Cerebellar nuclear complex (tissue), 1 donor: ENCODE data around the gene GLIS2.

Experiments
- DNase-seq, 2 experiments: peaks; one replicate each; lab custom pipeline; 2025; lab: John Stamatoyannopoulos, UW

The GLIS2 gene

DNA sequence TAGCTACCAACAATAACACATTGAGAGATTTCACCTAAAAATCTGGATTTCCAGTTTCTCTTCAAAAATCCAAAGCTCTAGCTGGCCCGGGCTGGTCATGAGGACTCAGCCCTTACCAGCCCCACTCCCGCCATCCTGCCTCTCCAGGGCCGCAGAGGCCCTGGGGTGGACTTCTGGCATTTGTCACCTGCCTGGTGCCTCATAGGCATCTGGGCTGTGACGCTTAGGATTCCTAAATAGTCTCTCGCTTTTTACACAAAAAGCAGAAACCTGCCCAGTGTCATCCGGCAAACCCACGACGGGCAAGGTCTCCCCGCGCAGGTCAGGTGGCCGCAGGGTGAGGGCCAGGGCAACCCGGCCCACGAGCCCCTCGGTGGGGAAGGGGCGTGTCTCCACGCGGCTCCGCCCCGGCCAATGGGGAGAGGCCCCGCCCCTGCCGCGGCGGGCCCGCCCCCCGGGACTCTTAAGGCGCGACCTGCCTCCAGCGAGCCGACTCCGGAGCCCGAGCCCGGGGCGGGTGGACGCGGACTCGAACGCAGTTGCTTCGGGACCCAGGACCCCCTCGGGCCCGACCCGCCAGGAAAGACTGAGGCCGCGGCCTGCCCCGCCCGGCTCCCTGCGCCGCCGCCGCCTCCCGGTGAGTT is 55.6 kb downstream of the GLIS2 start, which contains the start of gene VASN:
Gene VASN, plus strand, starts transcription at position 492 of the 644 bp plus-strand sequence. CDS start 9,030 bp downstream, outside the sequence.
- DNase-seq: no peak

DNA sequence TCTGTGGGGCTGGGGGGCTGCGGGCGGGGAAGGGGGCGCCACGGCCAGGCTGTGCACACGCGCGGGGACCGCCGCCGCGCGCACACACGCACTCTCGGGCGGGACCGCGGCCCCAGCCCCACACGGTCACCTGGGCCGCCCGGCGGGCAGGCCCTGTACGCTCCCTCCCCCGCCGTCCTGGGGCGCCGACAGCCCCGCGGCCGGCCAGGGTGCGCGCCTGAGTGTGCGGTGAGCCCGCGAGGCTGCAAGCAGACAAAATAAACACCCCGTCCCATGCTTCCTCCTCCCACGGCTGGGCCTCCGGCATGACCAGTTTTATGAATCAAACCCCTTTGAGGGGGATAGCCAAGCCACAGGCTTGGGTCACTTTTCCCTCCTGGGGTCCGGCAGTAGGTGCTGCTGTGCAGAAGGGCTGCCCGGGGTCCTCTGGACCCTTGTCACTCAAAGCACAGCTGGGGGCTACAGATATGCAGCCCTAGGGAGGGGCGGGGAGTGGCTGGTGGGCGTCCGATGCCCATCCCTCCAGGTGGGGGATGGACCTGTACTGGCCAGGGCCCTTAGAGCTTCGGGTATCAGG is 56.2 kb downstream of the GLIS2 start:
- no peak for DNase-seq

DNA sequence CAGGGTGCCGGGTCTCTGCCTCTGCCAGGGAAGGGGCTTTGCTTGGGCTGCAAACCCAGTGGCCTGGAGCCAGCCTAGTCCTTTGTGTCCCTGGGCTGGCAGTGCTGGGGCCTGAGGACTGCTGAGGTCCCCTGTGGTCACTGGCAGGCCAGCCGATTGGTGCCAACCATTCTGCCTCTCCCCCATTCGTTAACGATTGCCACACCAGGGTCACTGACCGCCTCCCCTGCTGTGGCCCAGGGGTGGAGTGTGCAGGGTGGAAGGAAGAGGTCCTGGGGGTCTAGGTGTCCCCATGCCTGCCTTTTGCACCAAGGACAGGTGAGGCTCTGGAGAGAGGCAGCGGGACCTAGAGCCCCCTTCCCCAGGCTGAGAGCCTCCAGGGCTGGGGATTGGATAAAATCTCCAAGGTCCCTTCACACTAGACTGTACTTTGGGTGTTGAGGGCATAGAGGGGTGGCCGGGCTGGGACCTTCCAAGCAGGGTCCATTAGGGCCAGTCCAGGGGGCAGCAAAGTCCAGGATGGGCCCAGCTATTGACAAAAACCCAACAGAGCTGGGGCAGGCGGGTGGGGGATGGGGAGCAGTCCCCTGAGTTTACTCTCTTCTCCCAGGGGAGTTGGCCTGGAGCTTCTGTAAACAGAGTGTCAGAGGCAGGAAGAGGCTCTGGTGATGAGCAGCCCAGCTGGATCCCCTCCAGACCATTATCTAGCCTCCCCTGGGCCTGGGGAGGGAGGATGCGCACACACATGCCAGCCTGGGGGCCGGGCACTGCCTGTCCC is 56.9 kb downstream of the GLIS2 start:
- DNase-seq: no peak

DNA sequence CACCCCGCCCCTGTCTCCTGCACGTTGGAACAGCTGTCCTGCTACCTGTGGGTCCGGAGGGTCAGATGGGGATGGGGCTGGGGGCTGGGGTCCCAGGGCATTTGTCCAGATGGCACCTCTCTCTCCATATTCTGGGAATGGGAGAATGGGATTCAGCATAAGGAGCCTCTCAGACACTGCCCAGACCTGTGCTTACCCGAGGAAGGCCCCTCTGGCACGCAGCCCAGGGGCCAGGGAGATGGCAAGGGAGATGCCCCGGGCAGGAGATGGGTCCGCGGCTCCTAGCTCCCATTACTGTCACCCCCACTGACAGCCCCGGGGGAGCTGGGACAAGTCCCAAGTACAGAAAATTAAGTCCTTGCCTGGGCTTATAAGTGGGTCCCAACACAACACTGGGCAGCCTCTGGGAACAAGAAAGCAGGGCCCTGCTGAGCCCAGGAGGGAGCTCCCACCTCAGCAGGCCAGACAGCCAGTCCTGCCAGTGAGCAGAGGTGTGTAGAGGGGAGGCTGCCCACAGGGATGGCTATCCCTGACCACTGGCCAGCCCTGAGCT is 57.6 kb downstream of the GLIS2 start:
- no peak for DNase-seq

DNA sequence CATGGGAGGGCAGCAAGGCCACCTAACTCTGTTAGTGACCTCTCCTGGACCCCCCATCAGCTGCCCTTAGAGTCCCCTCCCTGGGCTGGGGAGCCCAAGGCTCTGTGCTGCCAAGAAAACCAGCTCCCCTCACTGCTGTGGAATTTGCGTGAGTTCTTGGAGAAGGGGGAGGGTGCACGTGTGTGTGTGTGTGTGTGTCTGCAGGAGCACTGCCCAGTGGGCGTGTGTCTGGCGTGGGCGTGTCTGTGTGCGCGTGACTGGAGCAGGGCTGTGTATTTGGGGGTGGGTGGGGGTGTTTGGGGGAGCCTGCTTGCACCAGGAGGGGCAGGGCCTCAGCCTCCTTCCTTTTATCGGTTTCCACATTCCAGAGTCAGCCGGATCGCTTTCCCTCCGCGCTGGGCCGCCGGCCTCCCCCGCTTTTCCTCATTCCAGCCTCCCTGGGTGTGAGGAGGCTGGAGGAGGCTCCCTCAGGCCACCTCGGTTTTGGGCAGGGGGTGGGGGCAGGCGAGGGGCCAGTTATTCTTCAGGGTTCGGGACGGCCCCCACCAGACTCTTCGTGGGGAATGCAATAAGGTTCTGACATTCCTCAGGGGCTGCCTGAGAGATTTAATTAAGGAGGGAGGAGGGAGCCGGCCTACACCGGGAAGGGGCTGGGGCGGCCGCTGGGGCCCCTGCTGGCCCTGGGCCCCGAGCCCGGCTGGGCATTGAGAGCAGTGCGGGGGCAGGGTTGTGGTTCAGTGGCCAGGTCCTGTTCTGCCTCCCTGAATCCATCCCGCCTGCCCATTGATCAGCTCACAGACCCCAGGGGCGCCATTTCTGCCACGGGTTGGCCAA is 58.3 kb downstream of the GLIS2 start:
- no peak for DNase-seq

DNA sequence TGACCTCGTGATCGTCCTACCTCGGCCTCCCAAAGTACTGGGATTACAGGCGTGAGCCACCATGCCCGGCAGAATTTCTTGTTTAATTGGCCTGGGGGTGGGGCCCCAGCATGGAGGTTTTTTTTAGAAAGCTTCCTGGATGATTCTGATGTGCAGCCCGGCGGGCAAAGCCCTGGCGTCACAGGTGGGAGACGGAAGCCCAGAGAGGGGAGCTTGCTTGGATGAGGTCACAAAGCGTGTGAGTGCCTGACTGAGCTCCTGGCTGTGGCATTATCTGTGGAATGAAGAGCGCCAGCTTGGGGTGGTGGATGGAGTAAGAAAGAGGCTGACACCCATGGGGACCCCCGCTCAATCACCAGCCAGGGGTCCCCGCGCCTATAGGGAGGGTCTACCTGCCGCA is 59.9 kb downstream of the GLIS2 start:
- DNase-seq: no peak

DNA sequence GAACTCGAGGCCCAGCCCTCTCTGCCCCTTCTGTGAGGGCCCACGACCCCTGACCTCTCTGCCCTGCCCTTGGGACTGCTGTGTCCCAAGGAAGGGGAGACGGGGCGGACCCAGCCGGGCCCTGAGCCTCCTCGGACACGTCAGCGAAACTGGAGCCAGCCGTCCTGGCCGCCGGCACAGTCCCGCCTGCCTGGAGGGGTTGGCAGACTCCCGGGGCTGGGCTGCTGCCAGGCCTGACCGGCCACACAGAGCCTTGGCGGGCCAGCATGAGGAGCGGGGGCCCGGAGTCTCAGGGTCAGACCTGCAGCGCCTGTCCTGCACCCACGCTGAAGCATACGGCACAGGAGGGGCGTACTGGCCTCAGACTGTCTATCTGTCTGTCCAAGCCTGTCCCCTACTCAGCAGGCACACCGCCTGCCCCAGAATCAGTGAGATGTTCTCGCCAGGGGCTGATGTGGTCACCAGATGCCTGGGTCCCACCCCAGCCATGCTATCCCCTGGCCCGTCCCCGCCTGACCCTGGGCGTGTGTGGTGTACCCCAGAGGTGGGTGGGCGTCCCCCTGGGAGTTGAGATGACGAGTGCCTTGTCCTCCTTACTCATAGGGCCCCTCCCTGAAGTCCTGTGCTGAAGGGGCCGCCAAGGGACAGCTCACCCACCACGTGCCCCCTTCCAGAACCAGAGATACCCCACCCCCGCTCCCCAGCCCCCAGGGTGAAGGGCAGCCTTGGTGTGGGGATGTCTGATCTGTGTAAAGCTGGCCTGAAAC is 60.4 kb downstream of the GLIS2 start:
- peak; percentile 12 to 34 for DNase-seq

DNA sequence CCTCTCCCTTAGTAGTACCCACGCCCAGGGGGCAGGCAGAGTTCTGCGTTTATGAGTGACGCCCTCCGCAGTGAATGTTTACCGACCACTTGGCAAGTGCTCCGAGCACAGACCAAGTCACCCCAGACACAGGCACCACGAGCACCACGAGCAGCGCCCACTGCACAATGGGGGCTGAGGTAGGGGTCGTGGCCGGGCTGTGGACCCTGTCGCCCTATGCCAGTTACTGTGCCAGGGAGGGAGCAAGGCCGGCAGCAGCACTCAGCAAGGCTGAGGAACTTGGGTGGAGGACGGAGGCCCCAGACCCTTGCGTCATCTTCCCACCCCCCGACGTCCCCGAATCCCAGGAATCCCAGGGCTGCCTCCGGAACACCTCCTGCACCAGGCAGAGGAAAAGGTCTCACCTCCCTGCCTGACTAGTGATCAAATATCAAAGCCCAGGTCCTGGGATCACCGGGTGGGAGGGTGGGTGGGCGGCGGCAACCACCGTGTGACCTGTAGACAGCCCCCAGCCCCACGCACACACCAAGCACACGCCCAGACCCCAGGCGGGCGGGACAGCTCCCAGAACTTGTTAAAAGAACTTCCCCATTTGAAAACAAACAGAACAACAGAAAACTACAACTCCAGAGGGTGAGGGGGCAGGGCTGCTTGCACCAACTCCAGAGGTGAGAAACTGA is 61.2 kb downstream of the GLIS2 start:
- no peak for DNase-seq

DNA sequence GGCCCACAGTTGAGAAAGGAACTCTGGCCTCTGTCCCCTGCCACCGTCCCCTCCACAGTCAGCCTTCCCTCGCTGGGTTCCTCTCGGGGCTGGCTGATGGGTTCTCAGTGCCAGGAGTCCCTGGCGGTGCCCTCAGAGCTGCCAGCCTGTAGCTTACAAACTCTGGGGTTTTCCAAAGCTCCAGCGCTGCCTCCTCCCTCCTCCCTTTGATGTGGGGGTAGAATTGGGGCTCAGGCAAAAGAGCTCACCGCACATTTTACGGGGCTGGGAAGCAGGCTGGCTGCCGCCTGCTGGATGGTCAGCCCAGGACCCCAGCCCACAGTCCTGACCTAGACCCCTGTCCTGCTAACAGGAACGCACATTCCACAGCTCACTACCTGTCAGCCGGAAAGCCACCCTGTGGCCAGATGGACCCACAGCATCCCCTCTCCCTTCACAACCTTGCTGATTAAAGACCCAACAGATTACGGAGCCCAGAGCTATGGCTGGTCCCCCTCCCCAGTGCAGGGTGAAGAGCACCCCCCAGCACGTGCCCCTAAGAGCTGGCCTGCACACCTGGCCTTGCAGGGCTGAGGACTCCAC is 61.8 kb downstream of the GLIS2 start:
- DNase-seq: no peak

DNA sequence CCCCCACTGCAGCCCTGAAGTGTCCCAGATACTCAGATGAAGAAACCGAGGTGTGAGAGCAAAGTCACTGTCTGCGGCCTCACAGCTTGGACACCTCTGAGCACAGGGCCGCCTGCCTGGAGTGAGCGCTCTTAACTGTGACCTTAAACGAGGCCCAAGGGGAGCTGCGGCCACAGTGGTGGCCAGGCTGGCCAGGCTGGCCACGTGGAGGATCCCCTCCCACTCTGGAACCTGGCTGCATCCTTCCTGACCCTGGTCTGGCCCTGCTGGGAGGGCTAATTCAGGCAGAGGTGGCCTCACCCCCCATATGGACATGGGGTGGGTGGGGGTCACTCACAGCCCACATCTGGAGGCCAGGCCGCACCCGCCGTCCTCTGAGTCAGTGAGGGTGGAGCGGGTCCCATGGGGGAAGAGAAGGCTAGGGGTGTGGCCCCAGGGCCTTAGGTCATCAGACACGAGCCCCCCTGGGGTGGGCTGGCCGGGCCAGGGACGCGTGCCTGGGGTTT is 62.3 kb downstream of the GLIS2 start:
- DNase-seq: no peak

DNA sequence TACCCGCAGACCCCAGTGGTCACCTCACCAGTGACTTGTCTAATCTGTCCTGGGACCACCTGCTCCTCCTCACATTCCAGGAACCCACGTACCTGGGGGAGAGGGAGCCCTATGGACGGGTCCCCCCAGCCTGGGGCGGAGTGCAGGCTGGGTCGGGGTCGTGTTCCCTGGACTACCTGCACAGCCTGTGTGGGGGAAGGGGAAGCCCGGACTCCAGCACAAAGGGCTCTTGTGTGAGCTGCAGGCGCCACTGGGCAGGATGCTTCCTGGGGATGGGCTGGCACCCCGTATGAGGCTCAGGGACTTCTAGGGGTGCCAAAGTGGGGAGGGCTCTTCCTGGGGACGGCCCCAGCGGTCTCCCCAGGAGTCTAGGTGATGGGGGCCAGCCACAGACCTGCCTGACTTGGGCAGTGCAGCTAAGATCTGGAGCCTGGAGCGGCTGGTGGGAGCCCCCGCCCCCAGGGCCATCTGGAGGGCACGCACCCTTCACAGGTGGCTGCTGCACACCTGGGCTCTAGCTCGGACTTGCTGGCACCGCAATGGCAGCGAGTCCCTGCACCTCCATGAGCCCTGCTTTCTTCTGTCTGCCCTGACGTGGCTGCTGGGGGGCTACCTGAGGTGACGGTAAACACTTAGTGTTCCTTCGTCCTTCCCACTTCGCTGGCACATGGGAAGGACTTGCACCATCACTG is 63.3 kb downstream of the GLIS2 start:
- DNase-seq: no peak

DNA sequence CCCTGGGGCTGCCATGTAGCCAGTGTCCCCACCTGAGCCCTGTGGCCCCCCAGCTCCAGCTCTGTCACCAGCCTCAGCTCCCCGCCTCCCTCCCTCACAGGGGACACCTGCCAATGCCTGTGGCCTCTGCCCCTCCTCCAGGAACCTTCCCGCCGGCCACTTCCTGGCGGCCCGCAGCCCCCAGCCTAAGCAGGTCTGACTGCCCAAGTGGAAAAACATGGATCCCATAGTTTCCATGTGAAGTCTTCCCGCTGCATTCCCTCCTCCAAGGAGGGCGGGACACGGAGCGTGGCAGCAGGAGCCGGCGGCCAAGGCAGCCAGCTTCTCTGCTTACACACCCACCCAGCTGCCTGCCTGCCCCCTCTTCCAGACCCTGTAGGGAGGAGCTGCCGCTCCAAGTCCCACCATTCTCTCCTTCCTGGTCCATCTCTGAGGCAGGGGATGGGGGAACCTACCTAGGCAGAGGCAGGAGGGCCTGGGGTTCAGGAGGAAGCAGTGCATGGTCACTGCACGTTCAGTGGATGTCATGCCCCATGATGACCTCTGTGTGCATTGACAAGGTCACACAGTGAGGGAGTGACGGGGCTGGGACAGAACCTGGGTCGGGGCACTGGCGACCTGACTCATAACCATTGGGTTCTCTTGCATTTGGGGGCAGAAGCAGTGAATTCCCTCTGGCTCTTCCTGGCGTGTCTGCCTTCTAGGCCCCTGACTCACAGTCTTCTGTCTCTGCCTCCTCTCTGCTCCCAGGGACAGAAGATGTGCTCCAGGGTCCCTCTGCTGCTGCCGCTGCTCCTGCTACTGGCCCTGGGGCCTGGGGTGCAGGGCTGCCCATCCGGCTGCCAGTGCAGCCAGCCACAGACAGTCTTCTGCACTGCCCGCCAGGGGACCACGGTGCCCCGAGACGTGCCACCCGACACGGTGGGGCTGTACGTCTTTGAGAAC is 64.5 kb downstream of the GLIS2 start:
- no peak for DNase-seq

DNA sequence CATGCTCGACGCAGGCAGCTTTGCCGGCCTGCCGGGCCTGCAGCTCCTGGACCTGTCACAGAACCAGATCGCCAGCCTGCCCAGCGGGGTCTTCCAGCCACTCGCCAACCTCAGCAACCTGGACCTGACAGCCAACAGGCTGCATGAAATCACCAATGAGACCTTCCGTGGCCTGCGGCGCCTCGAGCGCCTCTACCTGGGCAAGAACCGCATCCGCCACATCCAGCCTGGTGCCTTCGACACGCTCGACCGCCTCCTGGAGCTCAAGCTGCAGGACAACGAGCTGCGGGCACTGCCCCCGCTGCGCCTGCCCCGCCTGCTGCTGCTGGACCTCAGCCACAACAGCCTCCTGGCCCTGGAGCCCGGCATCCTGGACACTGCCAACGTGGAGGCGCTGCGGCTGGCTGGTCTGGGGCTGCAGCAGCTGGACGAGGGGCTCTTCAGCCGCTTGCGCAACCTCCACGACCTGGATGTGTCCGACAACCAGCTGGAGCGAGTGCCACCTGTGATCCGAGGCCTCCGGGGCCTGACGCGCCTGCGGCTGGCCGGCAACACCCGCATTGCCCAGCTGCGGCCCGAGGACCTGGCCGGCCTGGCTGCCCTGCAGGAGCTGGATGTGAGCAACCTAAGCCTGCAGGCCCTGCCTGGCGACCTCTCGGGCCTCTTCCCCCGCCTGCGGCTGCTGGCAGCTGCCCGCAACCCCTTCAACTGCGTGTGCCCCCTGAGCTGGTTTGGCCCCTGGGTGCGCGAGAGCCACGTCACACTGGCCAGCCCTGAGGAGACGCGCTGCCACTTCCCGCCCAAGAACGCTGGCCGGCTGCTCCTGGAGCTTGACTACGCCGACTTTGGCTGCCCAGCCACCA is 65.4 kb downstream of the GLIS2 start:
- DNase-seq: peak in 1 of 2 experiments; percentile 48

DNA sequence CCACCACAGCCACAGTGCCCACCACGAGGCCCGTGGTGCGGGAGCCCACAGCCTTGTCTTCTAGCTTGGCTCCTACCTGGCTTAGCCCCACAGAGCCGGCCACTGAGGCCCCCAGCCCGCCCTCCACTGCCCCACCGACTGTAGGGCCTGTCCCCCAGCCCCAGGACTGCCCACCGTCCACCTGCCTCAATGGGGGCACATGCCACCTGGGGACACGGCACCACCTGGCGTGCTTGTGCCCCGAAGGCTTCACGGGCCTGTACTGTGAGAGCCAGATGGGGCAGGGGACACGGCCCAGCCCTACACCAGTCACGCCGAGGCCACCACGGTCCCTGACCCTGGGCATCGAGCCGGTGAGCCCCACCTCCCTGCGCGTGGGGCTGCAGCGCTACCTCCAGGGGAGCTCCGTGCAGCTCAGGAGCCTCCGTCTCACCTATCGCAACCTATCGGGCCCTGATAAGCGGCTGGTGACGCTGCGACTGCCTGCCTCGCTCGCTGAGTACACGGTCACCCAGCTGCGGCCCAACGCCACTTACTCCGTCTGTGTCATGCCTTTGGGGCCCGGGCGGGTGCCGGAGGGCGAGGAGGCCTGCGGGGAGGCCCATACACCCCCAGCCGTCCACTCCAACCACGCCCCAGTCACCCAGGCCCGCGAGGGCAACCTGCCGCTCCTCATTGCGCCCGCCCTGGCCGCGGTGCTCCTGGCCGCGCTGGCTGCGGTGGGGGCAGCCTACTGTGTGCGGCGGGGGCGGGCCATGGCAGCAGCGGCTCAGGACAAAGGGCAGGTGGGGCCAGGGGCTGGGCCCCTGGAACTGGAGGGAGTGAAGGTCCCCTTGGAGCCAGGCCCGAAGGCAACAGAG is 66.3 kb downstream of the GLIS2 start:
- no peak for DNase-seq

DNA sequence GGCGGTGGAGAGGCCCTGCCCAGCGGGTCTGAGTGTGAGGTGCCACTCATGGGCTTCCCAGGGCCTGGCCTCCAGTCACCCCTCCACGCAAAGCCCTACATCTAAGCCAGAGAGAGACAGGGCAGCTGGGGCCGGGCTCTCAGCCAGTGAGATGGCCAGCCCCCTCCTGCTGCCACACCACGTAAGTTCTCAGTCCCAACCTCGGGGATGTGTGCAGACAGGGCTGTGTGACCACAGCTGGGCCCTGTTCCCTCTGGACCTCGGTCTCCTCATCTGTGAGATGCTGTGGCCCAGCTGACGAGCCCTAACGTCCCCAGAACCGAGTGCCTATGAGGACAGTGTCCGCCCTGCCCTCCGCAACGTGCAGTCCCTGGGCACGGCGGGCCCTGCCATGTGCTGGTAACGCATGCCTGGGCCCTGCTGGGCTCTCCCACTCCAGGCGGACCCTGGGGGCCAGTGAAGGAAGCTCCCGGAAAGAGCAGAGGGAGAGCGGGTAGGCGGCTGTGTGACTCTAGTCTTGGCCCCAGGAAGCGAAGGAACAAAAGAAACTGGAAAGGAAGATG is 67.0 kb downstream of the GLIS2 start:
- no peak for DNase-seq
